ENCODE data around the gene GLCCI1. TPM values are rescaled to one million over a fixed set of nuclear protein-coding genes. Genes with fewer than 3 reads are reported as not detected.

The GLCCI1 gene
- total and polyA plus RNA-seq, 2 of the 8 experiments (the other 6 are each of a cell fraction or from before 2014, with no cell fraction given), result 12.4 to 27.7 TPM

- 80% methylated on average over 2 of the region's 2 CpGs; no CpG with 5 or more reads in 1 of the 2 experiments for WGBS, 2 experiments (ENCODE audit: extremely low coverage in 1 of 2, insufficient coverage in 1 of 2, insufficient read length in 1 of 2, insufficient replicate concordance in 2 of 2, low coverage in 1 of 2, low lambda C conversion rate in 2 of 2, missing lambda C conversion rate in 1 of 2)
- H4K8ac ChIP-seq (ENCODE audit: extremely low read depth, insufficient read depth, low read length), result no peak overlapping the region
- no peak overlapping the region for H3K14ac ChIP-seq (ENCODE audit: insufficient read length)
- H2AK5ac ChIP-seq (ENCODE audit: low read depth, low read length), result no peak overlapping the region
- H3K4me3 ChIP-seq (ENCODE audit: extremely low read depth in 1 of 4, insufficient read depth in 2 of 4, low read depth in 3 of 4, low read length in 4 of 4), result no peak overlapping the region
- H4K91ac ChIP-seq (replicated peaks; ENCODE audit: insufficient read length, low read length), result no peak overlapping the region
- TF ChIP-seq EP300 (IDR thresholded peaks at IDR 0.05; ENCODE audit: borderline replicate concordance in 1 of 2, low read depth in 2 of 2, low read length in 2 of 2), result no peak
- no peaks in the 10 kb centered on the region for H3K23me2 ChIP-seq (ENCODE audit: low read depth, low read length)
- no peak overlapping the region for H2BK5ac ChIP-seq (ENCODE audit: low read depth, low read length)
- DNase-seq (ENCODE audit: low read depth in 1 of 2, low spot score in 2 of 2) (no peak), FAIRE-seq (no peak)
- no peak overlapping the region for H2AFZ ChIP-seq (ENCODE audit: low read length)
- H3K4ac ChIP-seq (replicated peaks; ENCODE audit: insufficient read length, low read depth, low read length), result no peak overlapping the region
- no peaks in the 10 kb centered on the region for H4K20me1 ChIP-seq (replicated peaks in 1 of 2; ENCODE audit: control insufficient read depth in 1 of 2, insufficient read depth in 2 of 2, low read length in 2 of 2)
- ChIA-PET POLR2A (ENCODE audit: partially characterized antibody) (no interaction called here), CTCF (ENCODE audit: partially characterized antibody) (interaction anchor here (1.4 to 1.6 kb wide), 2 partner anchors 9 to 80 kb away, joined by 3 to 5 read pairs; no protein-coding TSS in a partner anchor)
- no peak overlapping the region for H2BK120ac ChIP-seq (replicated peaks; ENCODE audit: low read depth, low read length)
- no peaks in the 10 kb centered on the region; a peak in 4 of 8 replicates for H3K36me3 ChIP-seq (ENCODE audit: control insufficient read depth in 2 of 4, insufficient read depth in 4 of 4, low read length in 3 of 4)
- no peak overlapping the region for H3K4me2 ChIP-seq (ENCODE audit: insufficient read depth in 1 of 2, low read depth in 2 of 2, low read length in 2 of 2)
- no peak overlapping the region for H4K5ac ChIP-seq (ENCODE audit: insufficient read length, low read depth, low read length)
- no peak overlapping the region for H3K27ac ChIP-seq (ENCODE audit: low read depth, low read length)
- no peak overlapping the region for H3K23ac ChIP-seq (ENCODE audit: insufficient read length)
- no peak overlapping the region for H2BK12ac ChIP-seq (ENCODE audit: low read depth, low read length)
- H3K27me3 ChIP-seq (replicated peaks in 1 of 4; ENCODE audit: control insufficient read depth in 3 of 4, extremely low read depth in 1 of 4, insufficient read depth in 3 of 4, low read length in 3 of 4), result no peaks in the 10 kb centered on the region
- no peak overlapping the region for H3K9ac ChIP-seq (replicated peaks in 1 of 4; ENCODE audit: extremely low read depth in 1 of 4, low read depth in 3 of 4, low read length in 3 of 4)
- no peak overlapping the region for H2BK15ac ChIP-seq (ENCODE audit: low read length)
- no peak overlapping the region for H3K18ac ChIP-seq (ENCODE audit: extremely low read depth, low read length)
- no peak overlapping the region for H2BK20ac ChIP-seq (ENCODE audit: low read length)
- H3K79me2 ChIP-seq (ENCODE audit: control insufficient read depth in 1 of 2, insufficient read depth in 2 of 2, low read length in 2 of 2), result peaks cover 0 to 85% of the 10 kb centered on the region in 2 experiments; a peak in 2 of 4 replicates
- H3K79me1 ChIP-seq (ENCODE audit: low read depth, low read length), result no peaks in the 10 kb centered on the region
- no peak overlapping the region for H3K56ac ChIP-seq (replicated peaks; ENCODE audit: insufficient read length, low read depth, low read length)
- peaks cover 4 to 5% of the 10 kb centered on the region in 2 experiments; a peak in 2 of 4 replicates for H3K9me3 ChIP-seq (ENCODE audit: insufficient read depth in 2 of 2, low read depth in 1 of 2, low read length in 1 of 2)
- H3K4me1 ChIP-seq (replicated peaks in 1 of 4; ENCODE audit: control insufficient read depth in 3 of 4, insufficient read depth in 4 of 4, low read length in 3 of 4), result no peaks in the 10 kb centered on the region
Observed at GRCh38 chr7:7990441-7990761, 21.8 kb downstream of the GLCCI1 start.
